AG04449 (cell line): ENCODE data around the gene ATP6V1F.

Source experiments
- CTCF ChIA-PET: fragments of 350-600 bp; formaldehyde crosslinking; extraction: SDS; loops from one replicate; lab custom pipeline; 2021; ENCODE audit warnings: antibody characterized with exemption; lab: Yijun Ruan, JAX
- POLR2A ChIA-PET: fragments of 400-600, 350-600 bp; formaldehyde crosslinking; extraction: SDS; loops from one replicate; lab custom pipeline; 2020; ENCODE audit warnings: antibody characterized with exemption, inconsistent platforms; lab: Yijun Ruan, JAX
- DNase-seq: peaks from one replicate; pipeline ENCODE4 v3.0.0-alpha.2; 2010; ENCODE audit warnings: low read depth, low spot score
- H3K4me3 ChIP-seq: 2 replicates; pipeline ENCODE4 v1.5.1; 2011; ENCODE audit warnings: low read depth, mild to moderate bottlenecking, control low read depth, low read length
- TF ChIP-seq, protein P1 (sequence below): IDR thresholded peaks from one replicate; pipeline ENCODE4 v1.5.1; 2011; ENCODE audit warnings: mild to moderate bottlenecking, moderate library complexity, low read length, control low read depth, inconsistent platforms; ENCODE audit not compliant: insufficient read depth; ENCODE audit errors: missing control alignments

The ATP6V1F gene

DNA sequence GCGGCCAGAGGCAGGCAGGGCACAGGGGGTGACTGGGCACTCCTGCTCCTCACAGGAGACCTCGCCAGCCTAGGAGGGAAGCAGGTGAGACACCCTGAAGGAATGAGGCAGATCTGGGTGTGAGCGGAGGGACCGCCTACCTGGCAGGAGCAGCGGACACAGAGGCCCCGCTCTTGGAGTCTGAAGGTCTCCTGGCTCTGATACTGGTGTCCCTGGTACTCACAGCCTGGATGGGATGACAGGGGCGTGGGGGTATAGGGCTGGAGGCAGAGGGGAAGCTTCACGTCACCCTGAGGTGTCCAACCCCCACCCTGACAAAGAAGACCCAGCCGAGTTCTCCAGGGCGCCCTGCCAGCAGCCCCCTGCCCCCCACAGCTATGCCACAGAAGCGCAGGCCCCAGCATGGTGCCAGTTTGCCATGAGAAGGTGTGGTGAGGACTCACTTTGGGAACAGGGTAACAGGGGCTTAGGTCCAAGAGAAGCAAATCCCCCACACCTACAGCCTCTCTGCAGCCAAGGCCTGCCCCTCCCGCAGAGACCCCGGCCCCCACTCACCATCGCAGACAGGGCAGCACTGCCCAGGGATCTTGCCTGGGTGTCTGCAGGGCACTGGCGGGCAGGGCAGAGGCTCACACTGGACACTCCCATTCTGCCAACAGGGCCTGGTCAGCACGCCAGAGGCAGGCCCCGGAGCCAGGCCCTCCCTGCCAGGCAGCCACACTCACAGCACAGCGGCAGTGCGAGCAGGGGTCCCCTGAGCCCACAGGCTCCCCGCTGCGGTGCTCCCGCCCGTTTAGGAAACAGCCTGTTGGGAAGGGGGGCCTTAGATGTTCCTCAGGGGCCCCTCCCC, 30.8 kb downstream of the ATP6V1F start:
- CTCF ChIA-PET, result interaction anchor here (1.5 to 6.3 kb wide), 3 partner anchors 10 to 12 kb away, joined by 3 to 43 read pairs (median 9); no protein-coding TSS in a partner anchor
- POLR2A ChIA-PET, result no interaction called here
- no peak for DNase-seq
- TF ChIP-seq, protein P1, sequence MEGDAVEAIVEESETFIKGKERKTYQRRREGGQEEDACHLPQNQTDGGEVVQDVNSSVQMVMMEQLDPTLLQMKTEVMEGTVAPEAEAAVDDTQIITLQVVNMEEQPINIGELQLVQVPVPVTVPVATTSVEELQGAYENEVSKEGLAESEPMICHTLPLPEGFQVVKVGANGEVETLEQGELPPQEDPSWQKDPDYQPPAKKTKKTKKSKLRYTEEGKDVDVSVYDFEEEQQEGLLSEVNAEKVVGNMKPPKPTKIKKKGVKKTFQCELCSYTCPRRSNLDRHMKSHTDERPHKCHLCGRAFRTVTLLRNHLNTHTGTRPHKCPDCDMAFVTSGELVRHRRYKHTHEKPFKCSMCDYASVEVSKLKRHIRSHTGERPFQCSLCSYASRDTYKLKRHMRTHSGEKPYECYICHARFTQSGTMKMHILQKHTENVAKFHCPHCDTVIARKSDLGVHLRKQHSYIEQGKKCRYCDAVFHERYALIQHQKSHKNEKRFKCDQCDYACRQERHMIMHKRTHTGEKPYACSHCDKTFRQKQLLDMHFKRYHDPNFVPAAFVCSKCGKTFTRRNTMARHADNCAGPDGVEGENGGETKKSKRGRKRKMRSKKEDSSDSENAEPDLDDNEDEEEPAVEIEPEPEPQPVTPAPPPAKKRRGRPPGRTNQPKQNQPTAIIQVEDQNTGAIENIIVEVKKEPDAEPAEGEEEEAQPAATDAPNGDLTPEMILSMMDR, result no peak
- no peak overlapping the region for H3K4me3 ChIP-seq

DNA sequence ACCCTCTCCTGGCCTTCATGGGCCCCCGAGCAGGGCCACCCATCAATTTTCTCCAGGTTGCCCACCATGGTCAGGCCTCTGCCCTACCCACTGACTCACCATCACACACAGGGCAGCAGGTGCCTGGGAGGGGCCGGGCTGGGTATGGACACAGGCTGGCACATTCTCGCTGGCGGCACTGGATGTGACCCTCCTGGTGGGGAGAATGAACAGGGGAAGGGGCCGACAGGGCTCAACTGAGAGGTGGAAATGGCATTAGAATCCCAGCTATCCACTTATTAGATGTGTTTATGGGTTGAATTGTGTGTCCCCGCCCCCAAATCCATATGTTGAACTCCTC, 31.4 kb downstream of the ATP6V1F start:
- no peak for DNase-seq
- CTCF ChIA-PET, result interaction anchor here (6.3 kb wide), 1 partner anchor 10 kb away, joined by 43 read pairs; no protein-coding TSS in a partner anchor
- TF ChIP-seq, protein P1, result no peak
- POLR2A ChIA-PET, result no interaction called here
- H3K4me3 ChIP-seq, result no peak overlapping the region

DNA sequence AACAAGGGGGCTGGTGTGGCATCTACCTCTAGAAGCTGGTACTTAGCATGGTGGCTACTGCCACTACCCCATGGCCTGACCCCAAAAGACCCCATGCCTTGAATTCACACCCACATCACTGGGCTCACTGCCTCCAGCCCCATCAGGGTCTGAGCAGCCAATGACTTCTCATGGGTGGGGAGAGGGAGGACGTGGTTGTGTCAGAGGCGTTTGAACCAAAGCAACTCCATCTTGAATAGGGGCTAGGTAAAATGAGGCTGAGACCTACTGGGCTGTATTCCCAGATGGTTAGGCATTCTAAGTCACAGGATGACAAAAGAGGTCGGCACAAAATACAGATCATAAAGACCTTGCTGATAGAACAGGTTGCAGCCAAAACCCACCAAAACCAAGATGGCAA, 32.7 kb downstream of the ATP6V1F start:
- CTCF ChIA-PET, result interaction anchor here (6.3 kb wide), 1 partner anchor 12 kb away, joined by 43 read pairs; no protein-coding TSS in a partner anchor
- DNase-seq, result no peak
- POLR2A ChIA-PET, result no interaction called here
- TF ChIP-seq, protein P1, result no peak
- H3K4me3 ChIP-seq, result no peak overlapping the region

DNA sequence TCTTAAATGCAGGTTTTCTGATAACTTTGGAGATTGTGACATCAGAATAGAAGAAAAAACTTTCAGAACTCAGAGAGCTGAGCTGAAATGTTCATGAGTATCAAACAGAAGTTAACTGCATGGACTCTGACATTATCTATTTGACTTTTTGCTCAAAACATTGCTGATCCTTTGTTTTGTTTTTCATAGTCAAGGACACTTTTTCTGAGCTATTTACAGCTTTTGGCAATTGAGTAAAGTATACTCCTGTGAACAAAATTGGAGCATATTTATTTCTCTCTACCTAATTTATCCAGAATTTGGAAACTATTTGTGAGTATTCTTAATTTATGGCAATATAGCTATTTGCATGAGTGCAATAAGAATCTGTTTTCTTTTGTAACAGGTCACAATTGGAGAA, 36.7 kb downstream of the ATP6V1F start:
- TF ChIP-seq, protein P1, result no peak
- POLR2A ChIA-PET, result no interaction called here
- H3K4me3 ChIP-seq, result no peak overlapping the region
- no peak for DNase-seq
- CTCF ChIA-PET, result interaction anchor here (0.8 to 9.7 kb wide), 4 partner anchors 9 to 190 kb away, joined by 3 to 136 read pairs (median 23); partner anchors contain the start of gene KCP

DNA sequence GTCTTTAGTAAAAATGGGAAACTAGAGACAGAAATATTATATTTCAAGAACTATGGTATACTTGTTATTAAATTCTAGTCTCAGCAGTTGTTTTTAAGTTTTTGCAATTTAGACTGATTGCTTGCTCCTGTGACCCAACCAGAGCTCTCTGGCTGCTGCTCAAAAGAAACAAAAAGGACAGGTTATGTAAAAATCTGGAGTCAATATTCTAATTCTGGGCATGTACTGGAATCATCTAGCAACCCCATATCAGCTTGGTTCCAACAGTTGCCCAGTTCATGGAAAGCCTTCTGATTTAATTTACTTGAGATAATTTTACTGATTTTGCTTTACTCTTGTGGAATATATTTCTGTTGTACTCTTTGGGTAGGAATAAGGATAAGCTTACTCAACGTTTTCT, 37.6 kb downstream of the ATP6V1F start:
- CTCF ChIA-PET, result interaction anchor here (1.4 to 9.7 kb wide), 2 partner anchors 10 to 189 kb away, joined by 3 to 136 read pairs; partner anchors contain the start of gene KCP
- TF ChIP-seq, protein P1, result no peak
- POLR2A ChIA-PET, result no interaction called here
- no peak for DNase-seq
- no peak overlapping the region for H3K4me3 ChIP-seq

DNA sequence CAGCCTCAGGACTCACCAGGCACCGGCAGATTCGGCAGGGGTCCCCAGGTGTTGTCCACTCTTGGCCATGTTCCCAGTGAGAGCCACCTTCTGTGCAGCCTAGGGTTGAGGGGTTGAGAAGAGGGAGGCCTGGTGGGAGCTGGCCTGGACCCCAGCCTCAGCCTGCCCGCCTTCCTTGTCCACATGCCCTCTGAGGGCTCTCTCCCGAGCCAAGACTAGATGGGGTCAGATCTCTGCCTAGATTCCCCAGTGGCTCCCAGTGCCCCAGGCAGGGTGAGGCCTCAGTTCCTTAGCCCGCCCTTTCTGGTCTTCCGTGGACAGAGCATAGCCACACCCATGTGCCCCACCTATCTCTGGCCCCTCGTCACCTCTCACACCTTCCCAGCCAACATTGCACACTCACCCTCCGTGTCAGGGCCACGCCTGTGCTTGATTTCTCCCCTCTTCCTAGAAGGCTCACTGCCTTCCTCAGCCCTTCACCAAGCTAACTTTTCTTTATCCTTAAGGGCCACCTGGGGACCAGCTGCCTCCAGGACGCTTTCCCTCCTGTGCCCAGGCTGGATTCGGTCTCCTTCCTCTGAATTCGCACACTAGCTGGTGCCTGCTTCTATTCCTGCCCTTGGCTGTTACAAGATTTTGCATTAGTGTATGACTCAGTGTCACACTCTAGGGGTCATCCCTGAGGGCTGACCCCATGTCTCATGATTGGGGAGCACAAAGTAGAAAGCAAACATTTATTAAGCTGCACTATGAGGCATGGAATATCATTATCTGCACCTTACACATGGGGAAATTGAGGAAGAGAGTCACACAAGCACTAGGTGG, 40.3 kb downstream of the ATP6V1F start:
- TF ChIP-seq, protein P1, result no peak
- H3K4me3 ChIP-seq, result no peak overlapping the region
- CTCF ChIA-PET, result interaction anchor here (0.9 to 9.7 kb wide), 11 partner anchors 9 to 307 kb away, joined by 3 to 136 read pairs (median 5); no protein-coding TSS in a partner anchor
- POLR2A ChIA-PET, result no interaction called here
- no peak for DNase-seq
